GM12874 (cell line): Measurements from ENCODE around the gene DPPA5.

Experiments used
- CTCF ChIP-seq: IDR thresholded peaks from 2 replicates; pipeline ENCODE4 v1.5.1; 2011; ENCODE audit warnings: low read depth, mild to moderate bottlenecking, control low read depth, low read length, moderate library complexity; ENCODE audit not compliant: insufficient read depth

Gene DPPA5

GRCh38 chr6:73309785-73310502, 44.1 kb downstream of the DPPA5 start:
- peak; percentile 78 for TF ChIP-seq CTCF

- no peak for TF ChIP-seq CTCF
Observed at GRCh38 chr6:73309535-73309784, 44.6 kb downstream of the DPPA5 start.

GRCh38 chr6:73308712-73309534, 45.2 kb downstream of the DPPA5 start:
- TF ChIP-seq CTCF, result no peak; the same call in 1 of the 2 replicates
